ENCODE results near the gene TCHP. TPM values are rescaled to one million over a fixed set of nuclear protein-coding genes. Genes with fewer than 3 reads are reported as not detected.

TCHP gene
- total and polyA plus RNA-seq, 2 of the 13 experiments (the other 11 are each of a cell fraction or from before 2014, with no cell fraction given), result 6.7 to 12.2 TPM

DNA sequence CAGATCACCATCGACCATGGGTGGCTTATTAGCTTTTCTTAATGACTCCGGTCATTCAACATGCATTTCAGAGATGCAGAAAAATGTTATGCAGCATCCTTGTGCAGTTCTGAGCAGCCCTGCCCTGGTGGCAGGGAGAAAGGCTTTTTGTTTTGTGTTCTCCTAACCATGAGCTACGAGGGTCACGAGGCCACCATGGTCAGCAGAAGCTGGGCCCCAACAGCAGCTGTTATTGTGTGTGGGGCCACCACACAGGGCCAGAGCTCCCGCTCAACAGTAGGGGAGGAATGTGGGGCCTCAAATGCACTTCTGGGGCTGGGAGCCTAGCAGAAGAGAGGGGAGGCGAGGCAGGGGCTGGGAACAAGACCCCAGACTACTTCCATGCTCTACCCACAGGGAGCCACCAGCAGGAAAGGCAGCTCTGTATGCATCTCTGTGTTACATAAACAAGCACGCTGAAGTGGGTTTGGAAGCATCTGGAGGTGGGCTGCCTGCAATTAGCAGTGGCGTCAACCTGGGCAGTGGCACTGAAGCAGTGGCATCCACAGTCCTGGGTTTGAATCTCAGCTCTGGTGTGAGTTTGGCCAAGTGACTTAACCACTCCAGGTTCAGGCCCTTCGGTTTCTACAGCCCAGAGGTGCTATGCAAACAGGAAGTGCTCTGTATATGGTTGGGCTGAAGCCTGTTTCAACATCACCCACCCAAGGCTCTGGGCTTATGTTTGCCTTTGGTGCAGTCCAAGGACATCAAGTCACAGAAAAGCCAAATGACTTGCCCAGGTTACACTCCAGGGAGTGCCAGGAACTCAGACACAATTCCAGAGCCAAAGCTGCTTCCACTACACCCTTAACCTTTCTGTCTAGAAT lies 36.0 kb upstream of the TCHP start (continued):
- TF ChIP-seq ZSCAN21 (CRISPR knock-in tag; IDR thresholded peaks at IDR 0.05; ENCODE audit: borderline replicate concordance) (no peak), PAX8 (CRISPR knock-in tag; IDR thresholded peaks at IDR 0.05; ENCODE audit: borderline replicate concordance) (no peak), ZNF367 (CRISPR knock-in tag; IDR thresholded peaks at IDR 0.05; ENCODE audit: borderline replicate concordance) (no peak), RBM22 (optimal IDR thresholded peaks at IDR 0.05; ENCODE audit: low read length) (no peak), THAP11 (CRISPR knock-in tag; IDR thresholded peaks at IDR 0.05) (peak; percentile 76), ISX (CRISPR knock-in tag; conservative IDR thresholded peaks at IDR 0.05) (no peak), SMAD3 (CRISPR knock-in tag; IDR thresholded peaks at IDR 0.05) (0 out of 2 replicates have a peak, but pooled peaks have one; percentile 66), ZNF775 (CRISPR knock-in tag; IDR thresholded peaks at IDR 0.05; ENCODE audit: borderline replicate concordance) (no peak), MTERF4 (CRISPR knock-in tag; IDR thresholded peaks at IDR 0.05) (peak; percentile 89; the same call in 1 of the 2 replicates), ZSCAN31 (CRISPR knock-in tag; IDR thresholded peaks at IDR 0.05; ENCODE audit: low read depth) (peak; percentile 38; the same call in 1 of the 2 replicates), CREB3 (CRISPR knock-in tag; IDR thresholded peaks at IDR 0.05) (no peak), ZNF639 (CRISPR knock-in tag; conservative IDR thresholded peaks at IDR 0.05) (no peak), THYN1 (CRISPR knock-in tag; IDR thresholded peaks at IDR 0.05; ENCODE audit: borderline replicate concordance, low read depth) (no peak), ZNF746 (CRISPR knock-in tag; IDR thresholded peaks at IDR 0.05) (no peak), STAT5B (CRISPR knock-in tag; IDR thresholded peaks at IDR 0.05) (no peak), ZNF256 (CRISPR knock-in tag; conservative IDR thresholded peaks at IDR 0.05) (no peak), IKZF5 (CRISPR knock-in tag; IDR thresholded peaks at IDR 0.05) (peak; percentile 77; the same call in 1 of the 2 replicates), ZNF362 (CRISPR knock-in tag; IDR thresholded peaks at IDR 0.05; ENCODE audit: borderline replicate concordance) (no peak; the same call in 1 of the 2 replicates), YEATS2 (CRISPR knock-in tag; IDR thresholded peaks at IDR 0.05; ENCODE audit: borderline replicate concordance) (peak; percentile 42; the same call in 1 of the 2 replicates)
- TF ChIP-seq, protein P1, sequence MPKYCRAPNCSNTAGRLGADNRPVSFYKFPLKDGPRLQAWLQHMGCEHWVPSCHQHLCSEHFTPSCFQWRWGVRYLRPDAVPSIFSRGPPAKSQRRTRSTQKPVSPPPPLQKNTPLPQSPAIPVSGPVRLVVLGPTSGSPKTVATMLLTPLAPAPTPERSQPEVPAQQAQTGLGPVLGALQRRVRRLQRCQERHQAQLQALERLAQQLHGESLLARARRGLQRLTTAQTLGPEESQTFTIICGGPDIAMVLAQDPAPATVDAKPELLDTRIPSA (CRISPR knock-in tag; IDR thresholded peaks at IDR 0.05; ENCODE audit: borderline replicate concordance), result no peak
- TF ChIP-seq, protein P2, sequence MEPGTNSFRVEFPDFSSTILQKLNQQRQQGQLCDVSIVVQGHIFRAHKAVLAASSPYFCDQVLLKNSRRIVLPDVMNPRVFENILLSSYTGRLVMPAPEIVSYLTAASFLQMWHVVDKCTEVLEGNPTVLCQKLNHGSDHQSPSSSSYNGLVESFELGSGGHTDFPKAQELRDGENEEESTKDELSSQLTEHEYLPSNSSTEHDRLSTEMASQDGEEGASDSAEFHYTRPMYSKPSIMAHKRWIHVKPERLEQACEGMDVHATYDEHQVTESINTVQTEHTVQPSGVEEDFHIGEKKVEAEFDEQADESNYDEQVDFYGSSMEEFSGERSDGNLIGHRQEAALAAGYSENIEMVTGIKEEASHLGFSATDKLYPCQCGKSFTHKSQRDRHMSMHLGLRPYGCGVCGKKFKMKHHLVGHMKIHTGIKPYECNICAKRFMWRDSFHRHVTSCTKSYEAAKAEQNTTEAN (CRISPR knock-in tag; conservative IDR thresholded peaks at IDR 0.05), result no peak

Data from HepG2 (cell line).